NCI-H146 treated with DMSO at 0.1 percent for 48 hours (cell line): Measurements from ENCODE around the gene NDUFS7.
A peak's percentile ranks its signal among the peaks of the same experiment; 100 is the strongest.

Experiments
- DNase-seq: peaks from one replicate; lab custom pipeline; 2025; ENCODE audit not compliant: unreplicated experiment; lab: John Stamatoyannopoulos, UW

Gene NDUFS7

GRCh38 chr19:1383312-1384084 is at the start of gene NDUFS7:
Gene NDUFS7 (plus strand): TSS chr19:1383907. CDS start chr19:1383927, 20 bp downstream.
- DNase-seq: peak; percentile 38

GRCh38 chr19:1336079-1336684 is 47.5 kb upstream of the NDUFS7 start:
- no peak for DNase-seq

GRCh38 chr19:1340681-1341469 is 42.8 kb upstream of the NDUFS7 start:
- no peak for DNase-seq

- DNase-seq: no peak
Measured at GRCh38 chr19:1343041-1343440, 40.7 kb upstream of the NDUFS7 start.

- no peak for DNase-seq
Measured at GRCh38 chr19:1349211-1349610, 34.5 kb upstream of the NDUFS7 start.

- no peak for DNase-seq
Measured at GRCh38 chr19:1350867-1351266, 32.8 kb upstream of the NDUFS7 start.

GRCh38 chr19:1351381-1351851 is 32.3 kb upstream of the NDUFS7 start:
- DNase-seq: no peak

- DNase-seq: no peak
Measured at GRCh38 chr19:1353144-1353543, 30.6 kb upstream of the NDUFS7 start.

GRCh38 chr19:1354970-1355567 is 28.6 kb upstream of the NDUFS7 start:
- no peak for DNase-seq

- no peak for DNase-seq
Measured at GRCh38 chr19:1355568-1356507, 27.9 kb upstream of the NDUFS7 start.

- no peak for DNase-seq
Measured at GRCh38 chr19:1356508-1356865, 27.2 kb upstream of the NDUFS7 start.

- DNase-seq: no peak
Measured at GRCh38 chr19:1357531-1358109, 26.1 kb upstream of the NDUFS7 start.

- no peak for DNase-seq
Measured at GRCh38 chr19:1360126-1360817, 23.4 kb upstream of the NDUFS7 start.

GRCh38 chr19:1360818-1361461 is 22.8 kb upstream of the NDUFS7 start:
- no peak for DNase-seq

GRCh38 chr19:1361601-1362386 is 21.9 kb upstream of the NDUFS7 start:
- DNase-seq: no peak

- DNase-seq: no peak
Measured at GRCh38 chr19:1362387-1363257, 21.1 kb upstream of the NDUFS7 start.

- no peak for DNase-seq
Measured at GRCh38 chr19:1363599-1363998, 20.1 kb upstream of the NDUFS7 start.
